ENCODE data around the gene NCOR2. TPM values are rescaled to one million over a fixed set of nuclear protein-coding genes. Genes with fewer than 3 reads are reported as not detected.

NCOR2 gene
- total and polyA plus RNA-seq, 2 donors (not counting 1 experiment from before 2014, with no cell fraction given) = 25.9 to 144 TPM

DNA sequence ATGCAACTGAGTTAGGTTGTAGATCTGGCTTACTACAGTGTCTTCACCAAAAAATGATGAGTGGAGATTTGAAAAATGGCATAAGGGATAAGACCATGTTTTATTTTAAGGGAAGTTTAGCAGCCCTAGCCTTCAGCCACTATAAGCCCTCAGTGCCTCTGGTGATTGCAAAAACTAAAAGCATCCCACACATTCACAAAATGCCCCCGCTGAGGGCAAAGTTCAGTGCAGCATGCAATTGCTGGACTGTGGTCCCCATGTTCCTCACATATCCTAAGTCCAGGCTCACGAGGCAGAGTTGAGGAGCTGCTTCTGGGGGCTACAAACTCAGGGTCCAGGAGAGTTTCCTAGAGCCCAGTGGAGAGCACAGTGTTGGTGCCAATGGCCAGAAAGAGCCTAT is 29.6 kb upstream of the NCOR2 start:
- 92% methylated on average over 2 of the region's 2 CpGs for WGBS (ENCODE audit: insufficient coverage)
- Mint-ChIP-seq H3K27ac (no peak overlapping the region), H3K27me3 (peaks cover 7% of the 10 kb centered on the region), H3K4me1 (peaks cover 14% of the 10 kb centered on the region), H3K4me3 (no peak overlapping the region), H3K9me3 (ENCODE audit: insufficient read depth) (no peaks in the 10 kb centered on the region)
- peaks cover 0 to 4% (median 0%) of the 10 kb centered on the region in 3 donors for H3K9me3 ChIP-seq (ENCODE audit: control extremely low read depth in 1 of 3, control insufficient read depth in 2 of 3, insufficient read depth in 1 of 3, low read length in 2 of 3)
- TF ChIP-seq, protein P1, sequence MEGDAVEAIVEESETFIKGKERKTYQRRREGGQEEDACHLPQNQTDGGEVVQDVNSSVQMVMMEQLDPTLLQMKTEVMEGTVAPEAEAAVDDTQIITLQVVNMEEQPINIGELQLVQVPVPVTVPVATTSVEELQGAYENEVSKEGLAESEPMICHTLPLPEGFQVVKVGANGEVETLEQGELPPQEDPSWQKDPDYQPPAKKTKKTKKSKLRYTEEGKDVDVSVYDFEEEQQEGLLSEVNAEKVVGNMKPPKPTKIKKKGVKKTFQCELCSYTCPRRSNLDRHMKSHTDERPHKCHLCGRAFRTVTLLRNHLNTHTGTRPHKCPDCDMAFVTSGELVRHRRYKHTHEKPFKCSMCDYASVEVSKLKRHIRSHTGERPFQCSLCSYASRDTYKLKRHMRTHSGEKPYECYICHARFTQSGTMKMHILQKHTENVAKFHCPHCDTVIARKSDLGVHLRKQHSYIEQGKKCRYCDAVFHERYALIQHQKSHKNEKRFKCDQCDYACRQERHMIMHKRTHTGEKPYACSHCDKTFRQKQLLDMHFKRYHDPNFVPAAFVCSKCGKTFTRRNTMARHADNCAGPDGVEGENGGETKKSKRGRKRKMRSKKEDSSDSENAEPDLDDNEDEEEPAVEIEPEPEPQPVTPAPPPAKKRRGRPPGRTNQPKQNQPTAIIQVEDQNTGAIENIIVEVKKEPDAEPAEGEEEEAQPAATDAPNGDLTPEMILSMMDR (IDR thresholded peaks at IDR 0.05) = no peak
- no peak for TF ChIP-seq EZH2 (IDR thresholded peaks at IDR 0.05; ENCODE audit: borderline replicate concordance, insufficient read depth, low read depth, low read length, poor library complexity, severe bottlenecking)
- no peaks in the 10 kb centered on the region for H3K79me2 ChIP-seq (ENCODE audit: control insufficient read depth, insufficient read depth, low read length)
- peaks cover 15 to 18% of the 10 kb centered on the region in 2 donors for H3K4me1 ChIP-seq (ENCODE audit: control insufficient read depth in 2 of 2, insufficient read depth in 2 of 2, low read length in 2 of 2)
- H3K27me3 ChIP-seq (replicated peaks in 1 of 4; ENCODE audit: control extremely low read depth in 1 of 4, control insufficient read depth in 3 of 4, insufficient read depth in 4 of 4, low read length in 3 of 4) = no peaks in the 10 kb centered on the region
- no peaks in the 10 kb centered on the region for H3K36me3 ChIP-seq (replicated peaks in 1 of 2; ENCODE audit: control extremely low read depth in 1 of 2, control insufficient read depth in 1 of 2, extremely low read depth in 1 of 2, insufficient read depth in 2 of 2, low read length in 1 of 2)
- peaks cover 5% of the 10 kb centered on the region for H4K20me1 ChIP-seq (ENCODE audit: control insufficient read depth, insufficient read depth, low read length, poor library complexity, severe bottlenecking)
- H3K9ac ChIP-seq (ENCODE audit: low read length) = no peak overlapping the region
- ATAC-seq (ENCODE audit: low read depth) (no peak), DNase-seq (no peak)
- ChIA-PET CTCF (no interaction called here), POLR2A (no interaction called here)
- intact Hi-C loops (cut with micrococcal nuclease) = no loop called here
- H2AFZ ChIP-seq (ENCODE audit: insufficient read depth, low read depth, low read length, poor library complexity, severe bottlenecking) = no peak overlapping the region
- no peak overlapping the region for H3K4me3 ChIP-seq (ENCODE audit: control extremely low read depth in 1 of 5, extremely low read depth in 1 of 5, insufficient read depth in 1 of 5, low read depth in 2 of 5, low read length in 4 of 5)
- H3K27ac ChIP-seq (ENCODE audit: low read length in 2 of 2) = no peak overlapping the region
- no peak overlapping the region for H3K4me2 ChIP-seq (replicated peaks; ENCODE audit: low read depth, low read length, poor library complexity, severe bottlenecking)

DNA sequence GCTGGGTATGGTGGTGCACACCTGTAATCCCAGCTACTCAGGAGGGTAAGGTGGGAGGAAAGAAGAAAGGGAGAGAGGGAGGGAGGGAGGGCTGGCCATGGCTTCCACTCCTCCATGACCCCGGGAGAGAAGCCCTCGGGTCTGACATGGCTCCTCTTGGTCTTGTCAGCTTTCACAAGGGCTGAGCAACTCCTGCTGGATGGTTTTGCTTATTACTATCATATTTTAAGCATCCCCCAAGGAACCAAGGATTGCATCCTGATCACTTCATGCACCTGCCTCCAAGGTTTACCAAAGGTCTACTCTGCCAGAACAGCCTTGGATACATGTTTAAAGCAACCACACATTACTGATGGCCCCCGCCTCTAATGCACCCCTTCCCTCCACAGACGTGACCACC is 28.0 kb upstream of the NCOR2 start:
- H3K27me3 ChIP-seq (replicated peaks in 1 of 4; ENCODE audit: control extremely low read depth in 1 of 4, control insufficient read depth in 3 of 4, insufficient read depth in 4 of 4, low read length in 3 of 4) = no peaks in the 10 kb centered on the region
- no peak for DNase-seq
- peaks cover 17 to 24% of the 10 kb centered on the region in 2 donors for H3K4me1 ChIP-seq (ENCODE audit: control insufficient read depth in 2 of 2, insufficient read depth in 2 of 2, low read length in 2 of 2)
- peaks cover 0 to 4% (median 0%) of the 10 kb centered on the region in 3 donors for H3K9me3 ChIP-seq (ENCODE audit: control extremely low read depth in 1 of 3, control insufficient read depth in 2 of 3, insufficient read depth in 1 of 3, low read length in 2 of 3)
- H3K4me2 ChIP-seq (replicated peaks; ENCODE audit: low read depth, low read length, poor library complexity, severe bottlenecking) = no peak overlapping the region
- no peak overlapping the region for H3K4me3 ChIP-seq (ENCODE audit: control extremely low read depth in 1 of 5, extremely low read depth in 1 of 5, insufficient read depth in 1 of 5, low read depth in 2 of 5, low read length in 4 of 5)
- TF ChIP-seq, protein P1 (IDR thresholded peaks at IDR 0.05) = no peak
- TF ChIP-seq EZH2 (IDR thresholded peaks at IDR 0.05; ENCODE audit: borderline replicate concordance, insufficient read depth, low read depth, low read length, poor library complexity, severe bottlenecking) = no peak
- no peak overlapping the region for H3K9ac ChIP-seq (ENCODE audit: low read length)
- no peaks in the 10 kb centered on the region for H3K36me3 ChIP-seq (replicated peaks in 1 of 2; ENCODE audit: control extremely low read depth in 1 of 2, control insufficient read depth in 1 of 2, extremely low read depth in 1 of 2, insufficient read depth in 2 of 2, low read length in 1 of 2)
- Mint-ChIP-seq H3K27me3 (peaks cover 10% of the 10 kb centered on the region), H3K27ac (no peak overlapping the region), H3K4me3 (no peak overlapping the region), H3K9me3 (ENCODE audit: insufficient read depth) (no peaks in the 10 kb centered on the region), H3K4me1 (peaks cover 19% of the 10 kb centered on the region)
- intact Hi-C loops (cut with micrococcal nuclease) = no loop called here
- ChIA-PET CTCF (no interaction called here), POLR2A (no interaction called here)
- H4K20me1 ChIP-seq (ENCODE audit: control insufficient read depth, insufficient read depth, low read length, poor library complexity, severe bottlenecking) = peaks cover 5% of the 10 kb centered on the region
- no peak for ATAC-seq (ENCODE audit: low read depth)
- H2AFZ ChIP-seq (ENCODE audit: insufficient read depth, low read depth, low read length, poor library complexity, severe bottlenecking) = no peak overlapping the region
- no peak overlapping the region for H3K27ac ChIP-seq (ENCODE audit: low read length in 2 of 2)
- no peaks in the 10 kb centered on the region for H3K79me2 ChIP-seq (ENCODE audit: control insufficient read depth, insufficient read depth, low read length)
- WGBS (ENCODE audit: insufficient coverage) = 93% methylated on average over 2 of the region's 4 CpGs

Data from B cell (primary cell).